Activated T-cell treated with anti-CD3 and anti-CD28 coated beads, Interleukin-2, amount 50 U/mL, for 4 hours (primary cell): ENCODE results near the gene CYP4Z1. TPM values are rescaled to one million over a fixed set of nuclear protein-coding genes. Genes with fewer than 3 reads are reported as not detected.
"Not testable (repeated sequence)": the region's sequence is repeated elsewhere in the genome, so short reads cannot be mapped to it uniquely, and the experiment has no call there.

ENCODE experiments used
- ATAC-seq, 2 donors: fragments of 200-7000 bp; cut with Tn5 transposase; one replicate each; pipeline ENCODE4 v1.10.0; 2021
- DNase-seq: peaks from one replicate; pipeline ENCODE4 v3.0.0-alpha.2; 2020
- H3K27me3 Mint-ChIP-seq: one replicate; pipeline ENCODE4 v1.8.0; 2021; ENCODE audit warnings: low read depth, mixed read lengths
- H3K36me3 Mint-ChIP-seq: one replicate; pipeline ENCODE4 v1.8.0; 2022; ENCODE audit warnings: mixed read lengths; ENCODE audit not compliant: insufficient read depth
- H3K4me1 Mint-ChIP-seq: one replicate; pipeline ENCODE4 v1.8.0; 2021; ENCODE audit warnings: low read depth, mixed read lengths
- H3K4me3 Mint-ChIP-seq: one replicate; pipeline ENCODE4 v1.8.0; 2021; ENCODE audit warnings: mild to moderate bottlenecking, moderate library complexity, mixed read lengths
- H3K9me3 Mint-ChIP-seq: one replicate; pipeline ENCODE4 v1.8.0; 2021; ENCODE audit warnings: mixed read lengths
- total RNA-seq, 3 donors: library from RNA; stranded (reverse); gene quantifications; one replicate each; pipeline ENCODE4 v1.2.1, GENCODE V29; 2021

CYP4Z1 gene
- total RNA-seq, 3 donors from 2014 or later: not detected

- Mint-ChIP-seq H3K36me3 (no peaks in the 10 kb centered on the region), H3K27me3 (peaks cover 26% of the 10 kb centered on the region), H3K4me1 (no peaks in the 10 kb centered on the region), H3K9me3 (peaks cover 19% of the 10 kb centered on the region), H3K4me3 (no peak overlapping the region)
- ATAC-seq (no peak), DNase-seq (no peak)
These were observed 39.8 kb downstream of the CYP4Z1 start for GRCh38 chr1:47106792-47107191.

- peaks cover 20% of the 10 kb centered on the region for H3K27me3 Mint-ChIP-seq
- not testable (repeated sequence) for ATAC-seq, DNase-seq, H3K36me3 Mint-ChIP-seq, H3K4me1 Mint-ChIP-seq, H3K9me3 Mint-ChIP-seq, H3K4me3 Mint-ChIP-seq
These were observed 41.0 kb downstream of the CYP4Z1 start for GRCh38 chr1:47107851-47108574.

DNA sequence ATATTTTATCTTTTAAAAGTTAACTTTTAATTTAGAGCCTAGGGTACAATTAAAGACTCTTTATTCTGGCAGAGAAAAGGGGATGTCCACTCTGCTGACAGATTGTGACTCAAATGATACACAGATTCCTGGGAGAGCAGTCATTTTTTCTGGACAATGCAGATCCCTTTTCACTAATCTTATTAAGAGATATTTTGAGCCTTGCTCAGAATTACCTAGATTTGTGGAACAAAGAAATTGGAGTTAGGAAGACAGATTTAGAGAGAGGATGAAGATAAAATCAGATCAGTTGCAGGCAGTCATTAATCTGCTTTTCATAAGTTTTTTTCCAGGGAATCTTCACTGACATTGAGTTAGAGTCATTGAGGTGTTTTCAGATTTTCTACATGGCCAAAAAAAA is 42.5 kb downstream of the CYP4Z1 start:
- H3K9me3 Mint-ChIP-seq, ATAC-seq, H3K4me3 Mint-ChIP-seq, H3K4me1 Mint-ChIP-seq, H3K36me3 Mint-ChIP-seq, DNase-seq: not testable (repeated sequence)
- H3K27me3 Mint-ChIP-seq: peaks cover 20% of the 10 kb centered on the region

- Mint-ChIP-seq H3K4me3 (no peak overlapping the region), H3K36me3 (no peaks in the 10 kb centered on the region), H3K9me3 (no peaks in the 10 kb centered on the region), H3K27me3 (peaks cover 17% of the 10 kb centered on the region), H3K4me1 (no peaks in the 10 kb centered on the region)
- no peak for ATAC-seq
- DNase-seq: no peak
These were observed 46.1 kb downstream of the CYP4Z1 start for GRCh38 chr1:47113178-47113577.

DNA sequence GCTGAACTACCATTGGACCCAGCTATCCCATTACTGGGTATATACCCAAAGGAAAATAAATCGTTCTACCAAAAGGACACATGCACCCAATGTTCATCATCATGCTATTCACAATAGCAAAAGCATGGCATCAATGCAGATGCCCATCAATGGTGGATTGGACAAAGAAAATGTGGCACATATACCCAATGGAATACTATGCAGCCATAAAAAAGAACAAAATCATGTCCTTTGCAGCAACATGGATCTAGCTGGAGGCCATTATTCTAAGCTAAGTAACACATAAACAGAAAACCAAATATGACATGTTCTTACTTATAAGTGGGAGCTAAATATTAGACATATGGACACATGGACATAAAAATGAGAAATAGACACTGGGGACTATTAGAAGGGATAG is 54.0 kb downstream of the CYP4Z1 start:
- H3K27me3 Mint-ChIP-seq: peaks cover 14% of the 10 kb centered on the region
- not testable (repeated sequence) for H3K4me3 Mint-ChIP-seq, H3K36me3 Mint-ChIP-seq, DNase-seq, ATAC-seq, H3K9me3 Mint-ChIP-seq, H3K4me1 Mint-ChIP-seq

- H3K4me1 Mint-ChIP-seq, ATAC-seq, H3K9me3 Mint-ChIP-seq, H3K4me3 Mint-ChIP-seq, H3K27me3 Mint-ChIP-seq, H3K36me3 Mint-ChIP-seq, DNase-seq: not testable (repeated sequence)
These were observed 57.8 kb downstream of the CYP4Z1 start for GRCh38 chr1:47124834-47125233.

DNA sequence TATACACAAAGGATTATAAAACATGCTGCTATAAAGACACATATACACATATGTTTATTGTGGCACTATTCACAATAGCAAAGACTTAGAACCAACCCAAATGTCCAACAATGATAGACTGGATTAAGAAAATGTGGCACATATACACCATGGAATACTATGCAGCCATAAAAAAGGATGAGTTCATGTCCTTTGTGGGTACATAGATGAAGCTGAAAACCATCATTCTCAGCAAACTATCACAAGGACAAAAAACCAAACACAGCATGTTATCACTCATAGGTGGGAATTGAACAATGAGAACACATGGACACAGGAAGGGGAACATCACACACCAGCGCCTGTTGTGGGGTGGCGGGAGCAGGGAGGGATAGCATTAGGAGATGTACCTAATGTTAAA is 60.0 kb downstream of the CYP4Z1 start:
- H3K36me3 Mint-ChIP-seq, ATAC-seq, DNase-seq, H3K4me3 Mint-ChIP-seq, H3K9me3 Mint-ChIP-seq, H3K27me3 Mint-ChIP-seq, H3K4me1 Mint-ChIP-seq: not testable (repeated sequence)

DNA sequence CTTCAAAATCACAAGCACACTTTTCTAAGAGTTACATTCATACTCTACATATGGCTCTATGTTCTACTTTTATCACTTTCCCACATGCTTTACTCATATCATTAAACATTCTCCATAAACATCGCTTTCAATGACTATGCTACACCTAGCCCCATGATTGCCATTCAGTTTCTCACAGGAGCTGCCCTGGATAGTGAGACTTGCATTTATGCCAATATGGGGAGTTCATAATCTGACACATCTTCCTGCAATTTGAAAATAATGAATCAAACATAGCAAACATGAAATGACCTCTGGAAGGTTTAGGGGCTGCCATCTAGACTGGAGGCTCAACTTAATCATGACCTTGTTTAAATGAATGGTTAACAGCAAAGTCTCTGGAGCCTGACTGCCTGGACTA is 61.2 kb downstream of the CYP4Z1 start:
- H3K4me1 Mint-ChIP-seq: no peaks in the 10 kb centered on the region
- no peak for DNase-seq
- no peak overlapping the region for H3K4me3 Mint-ChIP-seq
- no peak for ATAC-seq
- no peaks in the 10 kb centered on the region for H3K36me3 Mint-ChIP-seq
- H3K27me3 Mint-ChIP-seq: peaks cover 10% of the 10 kb centered on the region
- H3K9me3 Mint-ChIP-seq: no peaks in the 10 kb centered on the region

GRCh38 chr1:47128854-47129253 is 61.8 kb downstream of the CYP4Z1 start:
- H3K27me3 Mint-ChIP-seq, H3K4me3 Mint-ChIP-seq, ATAC-seq, DNase-seq, H3K36me3 Mint-ChIP-seq, H3K4me1 Mint-ChIP-seq, H3K9me3 Mint-ChIP-seq: not testable (repeated sequence)

DNA sequence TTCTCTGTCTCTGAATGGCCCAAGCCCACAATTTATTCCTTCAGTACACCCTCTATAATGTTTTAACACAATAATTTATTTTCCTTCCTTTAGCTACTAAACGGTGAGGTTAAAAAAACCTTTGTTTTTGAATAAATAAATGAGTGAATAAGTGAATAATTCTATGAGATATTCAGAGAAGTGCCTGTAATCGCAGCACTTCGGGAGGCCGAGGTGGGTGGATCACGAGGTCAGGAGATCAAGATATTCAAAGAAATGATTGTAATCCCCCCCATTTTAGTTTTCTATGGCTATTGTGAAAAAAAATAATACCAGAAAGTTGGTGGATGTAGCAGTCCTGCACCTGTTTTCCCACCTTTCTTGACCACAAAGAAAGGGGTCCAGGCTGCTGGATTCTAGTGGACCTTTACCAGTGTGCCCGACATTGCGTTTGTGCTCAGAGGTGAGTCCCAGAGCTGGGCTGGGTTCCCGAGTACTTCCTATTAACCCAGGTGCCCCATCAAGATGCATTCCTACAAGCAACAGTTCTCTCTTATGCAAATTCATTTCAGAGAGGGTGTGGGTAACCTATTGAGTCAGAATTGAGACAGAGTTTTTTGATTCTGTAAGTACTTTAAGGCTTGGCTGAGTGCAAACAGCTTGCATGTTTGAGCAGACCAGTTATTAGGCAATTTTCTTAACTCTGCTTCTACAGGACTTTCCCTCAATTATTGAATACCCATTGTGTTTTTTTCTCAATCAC is 62.6 kb downstream of the CYP4Z1 start:
- not testable (repeated sequence) for H3K4me3 Mint-ChIP-seq, H3K27me3 Mint-ChIP-seq, DNase-seq, ATAC-seq, H3K4me1 Mint-ChIP-seq, H3K9me3 Mint-ChIP-seq, H3K36me3 Mint-ChIP-seq

GRCh38 chr1:47132665-47133064 is 65.6 kb downstream of the CYP4Z1 start:
- not testable (repeated sequence) for H3K4me1 Mint-ChIP-seq, H3K27me3 Mint-ChIP-seq, H3K36me3 Mint-ChIP-seq, DNase-seq, H3K9me3 Mint-ChIP-seq, H3K4me3 Mint-ChIP-seq, ATAC-seq

DNA sequence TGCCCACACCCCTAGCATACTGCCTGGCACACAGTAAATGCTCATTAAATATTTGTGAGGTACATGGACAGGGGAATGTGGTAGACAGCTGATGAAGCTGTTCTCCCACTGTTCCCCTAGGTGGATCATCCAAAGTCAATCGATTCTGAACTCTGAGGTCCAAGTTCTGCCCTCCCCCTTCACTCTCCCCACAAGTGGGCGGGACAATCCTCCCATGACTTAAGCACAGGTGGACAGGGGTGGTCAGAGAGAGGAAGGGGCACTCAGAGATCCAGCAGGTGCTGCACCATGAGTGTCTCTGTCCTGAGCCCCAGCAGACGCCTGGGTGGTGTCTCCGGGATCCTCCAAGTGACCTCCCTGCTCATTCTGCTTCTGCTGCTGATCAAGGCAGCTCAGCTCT is 70.2 kb downstream of the CYP4Z1 start, which contains the start of gene CYP4A22:
Gene CYP4A22 (plus strand): TSS at position 244 of the 400 bp plus-strand sequence. CDS start 45 bp downstream, at position 289.
- H3K4me3 Mint-ChIP-seq: no peak within 1 kb of the TSS
- H3K36me3 Mint-ChIP-seq: no peaks in the 10 kb centered on the region
- no peaks in the 10 kb centered on the region for H3K9me3 Mint-ChIP-seq
- DNase-seq: no peak
- peaks cover 3% of the 10 kb centered on the region for H3K27me3 Mint-ChIP-seq
- no peak for ATAC-seq
- H3K4me1 Mint-ChIP-seq: no peaks in the 10 kb centered on the region

DNA sequence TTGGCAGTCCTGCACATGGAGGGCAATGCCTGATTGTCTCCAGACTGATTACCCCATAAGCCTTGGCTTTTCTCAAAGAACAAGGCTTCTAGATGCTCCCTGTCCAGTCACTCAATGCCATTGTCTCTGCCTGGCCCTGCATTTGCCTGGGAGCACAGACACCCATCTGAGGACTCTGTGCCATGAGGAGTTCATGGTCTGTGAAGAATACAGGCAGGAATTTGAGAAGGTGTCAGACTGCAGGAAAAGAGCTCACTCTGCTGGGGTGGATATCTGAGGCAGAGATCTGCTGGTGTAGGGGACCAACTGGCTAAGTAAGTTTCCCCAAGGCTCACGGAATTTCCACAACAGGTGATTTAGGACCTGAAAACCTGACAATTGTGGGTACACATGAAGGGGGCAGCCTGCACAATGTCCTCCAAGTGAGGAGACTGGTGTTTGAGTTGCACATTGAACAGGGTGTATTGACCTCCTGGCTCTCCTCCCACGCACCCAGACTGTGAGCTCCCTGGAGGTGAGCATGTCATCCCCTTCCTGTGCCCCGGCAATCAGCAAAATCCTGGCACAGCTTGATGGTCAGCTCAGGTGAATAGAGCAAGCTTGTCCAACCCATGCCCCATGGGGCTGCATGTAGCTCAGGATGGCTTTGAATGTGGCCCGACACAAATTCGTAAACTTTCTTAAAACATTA is 71.0 kb downstream of the CYP4Z1 start:
- DNase-seq (no peak), ATAC-seq (no peak)
- Mint-ChIP-seq H3K4me3 (no peak overlapping the region), H3K27me3 (peaks cover 3% of the 10 kb centered on the region), H3K4me1 (no peaks in the 10 kb centered on the region), H3K36me3 (no peaks in the 10 kb centered on the region), H3K9me3 (no peaks in the 10 kb centered on the region)

DNA sequence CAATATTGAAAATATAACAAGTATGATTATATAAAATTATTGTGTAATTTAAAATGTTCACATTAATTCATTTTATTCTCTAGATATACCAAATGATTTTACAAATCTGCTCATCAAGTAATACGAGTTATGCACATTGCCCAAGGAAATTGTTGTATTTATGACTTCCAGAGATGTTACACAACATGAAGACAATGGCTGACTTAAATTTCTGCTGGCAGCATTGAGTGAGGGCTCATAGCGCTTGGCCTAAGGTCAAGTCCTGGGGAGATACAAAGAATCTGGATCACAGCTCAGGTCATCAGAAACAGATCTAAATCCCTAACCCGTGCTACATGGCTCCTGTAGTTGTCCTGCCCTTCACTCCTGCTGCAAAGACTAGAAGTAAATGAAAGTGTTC is 73.3 kb downstream of the CYP4Z1 start:
- ATAC-seq, DNase-seq, H3K9me3 Mint-ChIP-seq, H3K4me3 Mint-ChIP-seq, H3K36me3 Mint-ChIP-seq, H3K27me3 Mint-ChIP-seq, H3K4me1 Mint-ChIP-seq: not testable (repeated sequence)
